NT2/D1 (cell line): ENCODE results near the gene CBY1.

ENCODE experiments used
- SUZ12 ChIP-seq: IDR thresholded peaks from 2 replicates; pipeline ENCODE4 v1.6.1; 2011; ENCODE audit not compliant: insufficient read length, insufficient read depth; ENCODE audit errors: extremely low read depth
- YY1 ChIP-seq: IDR thresholded peaks from 2 replicates; pipeline ENCODE4 v1.6.1; 2011; ENCODE audit not compliant: insufficient read length, insufficient read depth
- ZNF274 ChIP-seq: IDR thresholded peaks from 2 replicates; pipeline ENCODE4 v1.6.1; 2011; ENCODE audit warnings: mild to moderate bottlenecking, low read depth, low read length

GRCh38 chr22:38681582-38682335 lies 25.3 kb downstream of the CBY1 start, which contains the start of gene TOMM22:
- TF ChIP-seq ZNF274 (no peak), YY1 (peak; percentile 87), SUZ12 (no peak)
